HEK293T (cell line): Measurements from ENCODE around the gene ZNF579.

Source experiments
- ARNT ChIP-seq: fragments of 450-650 bp; IDR thresholded peaks from 2 replicates; pipeline ENCODE4 v1.6.1; 2017; ENCODE audit warnings: mild to moderate bottlenecking
- BHLHE40 ChIP-seq: fragments of 450-650 bp; IDR thresholded peaks from 2 replicates; pipeline ENCODE4 v1.6.1; 2016; ENCODE audit warnings: mild to moderate bottlenecking, moderate library complexity, borderline replicate concordance
- ELF4 ChIP-seq: fragments of 450-650 bp; IDR thresholded peaks from 2 replicates; pipeline ENCODE4 v1.6.1; 2017; ENCODE audit warnings: antibody characterized with exemption
- FOXA1 ChIP-seq: fragments of 450-650 bp; IDR thresholded peaks from 2 replicates; pipeline ENCODE4 v1.6.1; 2016; ENCODE audit warnings: mild to moderate bottlenecking
- FOXK2 ChIP-seq: fragments of 450-650 bp; IDR thresholded peaks from 2 replicates; pipeline ENCODE4 v1.6.1; 2016; ENCODE audit warnings: mild to moderate bottlenecking
- FOXM1 ChIP-seq: fragments of 450-650 bp; IDR thresholded peaks from 2 replicates; pipeline ENCODE4 v1.6.1; 2017; ENCODE audit warnings: mild to moderate bottlenecking, borderline replicate concordance
- HDGF ChIP-seq: fragments of 450-650 bp; IDR thresholded peaks from 2 replicates; pipeline ENCODE4 v1.6.1; 2017; ENCODE audit warnings: antibody characterized with exemption, borderline replicate concordance
- LEF1 ChIP-seq: fragments of 450-650 bp; IDR thresholded peaks from 2 replicates; pipeline ENCODE4 v1.6.1; 2017; ENCODE audit warnings: mild to moderate bottlenecking, borderline replicate concordance
- NFRKB ChIP-seq: fragments of 450-650 bp; IDR thresholded peaks from 2 replicates; pipeline ENCODE4 v1.6.1; 2016; ENCODE audit warnings: mild to moderate bottlenecking, moderate library complexity
- PKNOX1 ChIP-seq: fragments of 450-650 bp; IDR thresholded peaks from 2 replicates; pipeline ENCODE4 v1.6.1; 2016
- SP1 ChIP-seq: fragments of 450-650 bp; IDR thresholded peaks from 2 replicates; pipeline ENCODE4 v1.6.1; 2017
- SUZ12 ChIP-seq: fragments of 450-650 bp; IDR thresholded peaks from 2 replicates; pipeline ENCODE4 v1.6.1; 2016; ENCODE audit warnings: mild to moderate bottlenecking
- TARDBP ChIP-seq: fragments of 450-650 bp; IDR thresholded peaks from 2 replicates; pipeline ENCODE4 v1.6.1; 2016

GRCh38 chr19:55559684-55560083 is 21.0 kb downstream of the ZNF579 start:
- TF ChIP-seq TARDBP (no peak), PKNOX1 (no peak), FOXA1 (no peak), LEF1 (no peak), BHLHE40 (no peak), FOXM1 (no peak), ARNT (no peak), HDGF (no peak), SP1 (no peak), SUZ12 (no peak), FOXK2 (no peak), ELF4 (no peak), NFRKB (no peak)
